Large intestine (tissue), 3 donors: ENCODE data around the gene POLN. TPM values are rescaled to one million over a fixed set of nuclear protein-coding genes. Genes with fewer than 3 reads are reported as not detected.

ENCODE experiments used
- DNase-seq, 2 donors: peaks; one replicate each; pipeline versions ENCODE4 v3.0.0 to v3.0.0-alpha.2; 2013
- H3K27ac ChIP-seq: one replicate; pipeline ENCODE4 v1.5.1; 2013; ENCODE audit warnings: low read length
- H3K27me3 ChIP-seq: 2 replicates; pipeline ENCODE4 v1.6.1; 2013; ENCODE audit warnings: low read length; ENCODE audit not compliant: control insufficient read depth, insufficient read depth
- H3K36me3 ChIP-seq: 2 replicates; pipeline ENCODE4 v1.6.1; 2013; ENCODE audit warnings: low read length; ENCODE audit not compliant: control insufficient read depth, insufficient read depth
- H3K4me1 ChIP-seq: one replicate; pipeline ENCODE4 v1.6.1; 2013; ENCODE audit warnings: low read length; ENCODE audit not compliant: control insufficient read depth, insufficient read depth
- H3K4me3 ChIP-seq: one replicate; pipeline ENCODE4 v1.5.1; 2013; ENCODE audit warnings: low read length
- H3K9me3 ChIP-seq: one replicate; pipeline ENCODE4 v1.6.1; 2013; ENCODE audit warnings: mild to moderate bottlenecking, low read depth, low read length, moderate library complexity; ENCODE audit not compliant: control insufficient read depth
- WGBS: methylation state at CpG from one replicate; pipeline ENCODE4 v1.1.5; 2013; ENCODE audit warnings: low lambda C conversion rate; ENCODE audit not compliant: insufficient coverage; 5-methylcytosine and 5-hydroxymethylcytosine counted together
- polyA plus RNA-seq: library from polyadenylated mRNA; unstranded; fragments of 120-200 nt; gene quantifications from one replicate; pipeline ENCODE4 v1.2.1, GENCODE V29; 2013

Gene POLN
- polyA plus RNA-seq, 1 donor = 2.3 TPM

GRCh38 chr4:2250357-2251072, 8.6 kb upstream of the POLN start:
- Histone ChIP-seq H3K9me3 (no peaks in the 10 kb centered on the region), H3K27me3 (no peaks in the 10 kb centered on the region), H3K4me3 (no peak overlapping the region), H3K4me1 (peaks cover 9% of the 10 kb centered on the region), H3K27ac (no peak overlapping the region), H3K36me3 (peaks cover 70% of the 10 kb centered on the region)
- WGBS = no CpG with 5 or more reads among the region's 30 CpGs
- no peak for DNase-seq

- Histone ChIP-seq H3K27ac (no peak overlapping the region), H3K9me3 (no peaks in the 10 kb centered on the region), H3K4me1 (peaks cover 16% of the 10 kb centered on the region), H3K27me3 (no peaks in the 10 kb centered on the region), H3K4me3 (no peak overlapping the region), H3K36me3 (peaks cover 63% of the 10 kb centered on the region)
- DNase-seq = no peak
- WGBS = no CpG with 5 or more reads among the region's 26 CpGs
Measured at GRCh38 chr4:2249526-2250356, 7.8 kb upstream of the POLN start.

- Histone ChIP-seq H3K4me1 (peaks cover 23% of the 10 kb centered on the region), H3K27me3 (no peaks in the 10 kb centered on the region), H3K9me3 (no peaks in the 10 kb centered on the region), H3K4me3 (no peak overlapping the region), H3K27ac (no peak overlapping the region), H3K36me3 (peaks cover 58% of the 10 kb centered on the region)
- WGBS = no CpG with 5 or more reads among the region's 10 CpGs
- no peak for DNase-seq
Measured at GRCh38 chr4:2248821-2249261, 6.9 kb upstream of the POLN start.

- H3K4me3 ChIP-seq = no peak overlapping the region
- no peak overlapping the region for H3K27ac ChIP-seq
- H3K27me3 ChIP-seq = no peaks in the 10 kb centered on the region
- H3K36me3 ChIP-seq = peaks cover 52% of the 10 kb centered on the region
- H3K4me1 ChIP-seq = peaks cover 26% of the 10 kb centered on the region
- H3K9me3 ChIP-seq = no peaks in the 10 kb centered on the region
- no CpG with 5 or more reads among the region's 21 CpGs for WGBS
- DNase-seq = no peak
Measured at GRCh38 chr4:2248044-2248780, 6.3 kb upstream of the POLN start.

- Histone ChIP-seq H3K27ac (no peak overlapping the region), H3K36me3 (peaks cover 47% of the 10 kb centered on the region), H3K9me3 (no peaks in the 10 kb centered on the region), H3K27me3 (no peaks in the 10 kb centered on the region), H3K4me1 (peaks cover 28% of the 10 kb centered on the region), H3K4me3 (no peak overlapping the region)
- 67% methylated on average over 3 of the region's 42 CpGs for WGBS
- no peak for DNase-seq
Measured at GRCh38 chr4:2247128-2248043, 5.5 kb upstream of the POLN start.

- no peak for DNase-seq
Measured at GRCh38 chr4:2246384-2247127, 4.6 kb upstream of the POLN start.

GRCh38 chr4:2245787-2246275, 3.9 kb upstream of the POLN start:
- H3K27ac ChIP-seq = no peak overlapping the region

More at GRCh38 chr4:2246384-2247127, 4.6 kb upstream of the POLN start:
- no peaks in the 10 kb centered on the region for H3K9me3 ChIP-seq
- H3K27me3 ChIP-seq = no peaks in the 10 kb centered on the region
- peaks cover 30% of the 10 kb centered on the region for H3K4me1 ChIP-seq
- H3K27ac ChIP-seq = no peak overlapping the region
- WGBS = no CpG with 5 or more reads among the region's 19 CpGs
- peaks cover 39% of the 10 kb centered on the region for H3K36me3 ChIP-seq
- no peak overlapping the region for H3K4me3 ChIP-seq

GRCh38 chr4:2245057-2245786, 3.3 kb upstream of the POLN start:
- Histone ChIP-seq H3K27ac (no peak overlapping the region), H3K4me1 (peaks cover 31% of the 10 kb centered on the region)

More at GRCh38 chr4:2245787-2246275, 3.9 kb upstream of the POLN start:
- Histone ChIP-seq H3K36me3 (peaks cover 32% of the 10 kb centered on the region), H3K4me1 (peaks cover 30% of the 10 kb centered on the region), H3K27me3 (no peaks in the 10 kb centered on the region), H3K9me3 (no peaks in the 10 kb centered on the region), H3K4me3 (no peak overlapping the region)
- no CpG with 5 or more reads among the region's 7 CpGs for WGBS
- no peak for DNase-seq

More at GRCh38 chr4:2245057-2245786, 3.3 kb upstream of the POLN start:
- Histone ChIP-seq H3K9me3 (no peaks in the 10 kb centered on the region), H3K36me3 (peaks cover 27% of the 10 kb centered on the region), H3K27me3 (no peaks in the 10 kb centered on the region), H3K4me3 (no peak overlapping the region)
- DNase-seq = no peak
- no CpG with 5 or more reads among the region's 7 CpGs for WGBS
